ENCODE data around the gene RAB27A.

DNA sequence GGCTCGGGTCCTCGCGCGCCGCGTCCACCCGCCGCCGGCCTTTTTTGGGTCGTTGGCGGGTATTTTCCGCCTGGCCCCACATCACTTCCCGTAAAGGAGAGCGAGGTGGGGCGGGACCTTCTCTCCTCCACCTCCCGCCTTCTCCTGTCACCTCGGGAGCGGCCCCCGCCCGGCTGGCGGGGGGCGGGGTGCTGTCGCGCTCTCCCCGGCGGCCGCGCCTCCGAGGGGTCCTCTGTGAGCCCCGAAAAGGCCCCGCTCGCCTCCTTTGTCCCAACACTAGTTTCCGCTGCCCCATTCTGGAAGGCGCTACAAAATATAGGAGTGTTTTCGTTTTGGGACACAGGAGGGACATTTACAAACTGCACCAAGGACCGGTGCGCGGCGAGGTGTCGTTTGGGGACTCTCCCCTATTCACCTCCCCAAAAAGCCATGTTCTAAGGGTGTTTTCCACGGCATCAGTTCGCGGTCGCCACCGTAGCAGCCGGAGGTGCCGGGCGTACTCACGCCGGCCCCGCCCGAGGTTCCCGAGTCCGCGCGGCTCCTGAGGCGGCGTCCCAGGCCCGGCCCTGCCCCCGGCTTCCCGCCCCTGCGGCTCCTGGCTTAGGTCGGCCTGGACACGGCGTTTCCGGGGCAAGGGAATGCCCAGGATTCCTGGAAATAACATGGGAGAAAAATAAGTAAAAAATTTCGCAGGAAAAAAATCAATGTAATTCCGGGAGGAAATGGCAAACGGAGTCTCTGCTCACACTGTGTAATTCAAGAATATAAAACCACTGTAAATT is at the start of gene RAB27A:
- no peak for TF ChIP-seq EZH2 (IDR thresholded peaks at IDR 0.05; ENCODE audit: low read length)
- TF ChIP-seq, protein P1, sequence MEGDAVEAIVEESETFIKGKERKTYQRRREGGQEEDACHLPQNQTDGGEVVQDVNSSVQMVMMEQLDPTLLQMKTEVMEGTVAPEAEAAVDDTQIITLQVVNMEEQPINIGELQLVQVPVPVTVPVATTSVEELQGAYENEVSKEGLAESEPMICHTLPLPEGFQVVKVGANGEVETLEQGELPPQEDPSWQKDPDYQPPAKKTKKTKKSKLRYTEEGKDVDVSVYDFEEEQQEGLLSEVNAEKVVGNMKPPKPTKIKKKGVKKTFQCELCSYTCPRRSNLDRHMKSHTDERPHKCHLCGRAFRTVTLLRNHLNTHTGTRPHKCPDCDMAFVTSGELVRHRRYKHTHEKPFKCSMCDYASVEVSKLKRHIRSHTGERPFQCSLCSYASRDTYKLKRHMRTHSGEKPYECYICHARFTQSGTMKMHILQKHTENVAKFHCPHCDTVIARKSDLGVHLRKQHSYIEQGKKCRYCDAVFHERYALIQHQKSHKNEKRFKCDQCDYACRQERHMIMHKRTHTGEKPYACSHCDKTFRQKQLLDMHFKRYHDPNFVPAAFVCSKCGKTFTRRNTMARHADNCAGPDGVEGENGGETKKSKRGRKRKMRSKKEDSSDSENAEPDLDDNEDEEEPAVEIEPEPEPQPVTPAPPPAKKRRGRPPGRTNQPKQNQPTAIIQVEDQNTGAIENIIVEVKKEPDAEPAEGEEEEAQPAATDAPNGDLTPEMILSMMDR (optimal IDR thresholded peaks at IDR 0.05 in 1 of 3, IDR thresholded peaks at IDR 0.05 in 1 of 3, conservative IDR thresholded peaks at IDR 0.05 in 1 of 3; ENCODE audit: extremely low read depth in 1 of 3, insufficient read depth in 2 of 3, low read length in 3 of 3) = no peak
